GM21619 (cell line): ENCODE measurements around the gene PCIF1.
"Not testable (repeated sequence)": the region's sequence is repeated elsewhere in the genome, so short reads cannot be mapped to it uniquely, and the experiment has no call there.

Source experiments
- ATAC-seq: cut with Tn5 transposase; IDR thresholded peaks from one replicate; pipeline ENCODE4 v1.9.1; 2021; ENCODE audit not compliant: unreplicated experiment

Gene PCIF1

DNA sequence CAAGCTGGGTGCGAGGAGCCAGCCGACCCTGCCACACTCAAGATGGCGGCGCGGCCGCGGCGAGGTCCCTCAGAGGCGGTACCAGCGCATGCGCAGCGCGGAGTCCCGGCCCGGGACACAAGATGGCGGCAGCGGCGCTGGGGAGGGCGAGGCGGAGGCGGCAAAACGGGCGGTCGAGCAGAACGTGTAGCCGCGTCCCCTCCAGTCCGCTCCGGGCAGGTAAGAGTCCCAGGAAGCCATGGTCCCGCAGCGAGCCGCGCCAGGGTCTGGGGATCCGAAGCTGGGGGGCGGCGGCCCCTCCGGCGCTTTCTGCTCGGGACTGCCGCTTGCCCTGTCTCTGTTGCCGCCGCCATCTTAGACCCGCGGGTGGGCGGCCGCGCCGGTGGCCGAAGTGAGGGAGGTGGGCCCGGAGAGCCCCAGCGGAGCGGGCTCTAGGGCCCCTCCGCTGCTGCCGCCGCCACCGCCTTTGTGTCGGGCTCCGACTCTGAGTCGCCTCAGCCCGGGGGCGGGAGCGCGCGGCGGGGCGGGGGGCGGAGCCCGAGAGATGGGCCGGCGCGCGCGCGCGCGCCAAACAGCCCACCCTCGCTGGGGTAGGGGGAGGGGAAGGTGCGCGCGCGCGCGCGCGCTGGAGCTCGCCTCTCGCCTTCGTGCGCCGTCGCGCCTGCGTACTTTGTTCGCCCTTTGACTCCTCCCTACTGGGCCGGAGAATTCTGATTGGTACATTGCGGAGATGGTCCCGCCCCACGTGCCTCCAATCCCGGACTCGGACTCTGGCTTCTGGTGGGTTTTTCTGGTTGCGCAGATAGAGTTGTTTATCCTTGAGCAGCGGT lies at the start of gene PCIF1:
TSS of gene PCIF1 (plus strand) at position 98 of the 830 bp plus-strand sequence. CDS start 4,317 bp downstream, outside the sequence.
- peak; percentile 61 for ATAC-seq

DNA sequence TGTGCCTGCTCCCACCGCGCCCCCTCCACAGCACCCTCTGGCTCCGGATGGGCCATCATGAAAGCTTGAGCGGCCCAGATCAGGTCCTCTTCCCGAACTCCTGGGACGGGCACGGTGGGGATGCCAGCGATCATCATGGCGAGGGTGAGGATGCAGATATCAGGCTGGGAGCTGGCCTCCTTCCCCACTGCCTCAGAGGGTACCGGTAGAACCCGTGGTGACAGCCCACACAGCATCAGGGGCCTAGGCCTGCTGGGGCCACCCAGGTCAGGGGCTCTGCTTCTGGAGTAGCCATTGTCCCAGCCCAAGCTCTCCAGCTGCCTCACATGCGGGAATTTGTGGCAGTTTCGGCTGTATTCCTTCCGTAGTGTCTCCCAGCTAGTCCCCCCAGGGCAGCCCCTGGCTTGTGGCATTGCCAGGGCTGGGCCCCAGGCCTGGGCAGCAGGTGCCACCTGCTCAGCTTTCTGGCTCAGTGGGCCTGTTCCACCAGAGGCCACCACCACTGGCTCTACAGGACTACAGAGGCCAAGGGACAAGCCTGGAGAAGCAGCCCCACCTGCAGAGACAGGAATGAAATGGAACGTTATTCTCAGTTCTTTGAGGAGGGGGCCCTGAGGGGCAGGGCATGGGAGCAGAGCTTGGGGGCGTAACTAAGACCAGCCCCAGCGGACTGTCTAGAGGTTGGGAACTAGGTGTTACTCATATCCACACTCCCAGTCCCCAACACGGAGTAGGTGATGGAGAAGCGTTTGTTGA lies 47.7 kb upstream of the PCIF1 start:
- ATAC-seq: no peak

DNA sequence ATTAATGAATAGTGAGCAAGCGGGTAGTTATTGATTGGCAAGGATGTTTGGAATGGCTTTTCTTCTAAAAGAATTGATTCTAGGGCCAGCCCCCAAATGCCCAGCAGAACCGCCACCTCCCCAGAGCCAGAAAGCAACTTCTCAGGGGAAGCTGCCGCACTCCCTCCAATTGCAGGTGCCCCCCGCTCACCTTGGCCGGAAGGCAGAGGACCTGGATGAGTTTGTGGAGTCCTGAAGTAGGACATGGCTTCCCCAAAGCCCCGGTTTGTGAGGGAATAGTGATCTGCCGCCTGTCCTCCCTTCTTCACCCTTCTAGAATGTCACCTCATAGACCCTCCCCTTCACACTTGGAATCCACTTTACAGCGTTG lies 47.2 kb upstream of the PCIF1 start, which contains the start of gene SPATA25:
TSS of gene SPATA25 (minus strand) at position 277 of the 370 bp plus-strand sequence. CDS start at position 245, 32 bp downstream.
- no peak for ATAC-seq

DNA sequence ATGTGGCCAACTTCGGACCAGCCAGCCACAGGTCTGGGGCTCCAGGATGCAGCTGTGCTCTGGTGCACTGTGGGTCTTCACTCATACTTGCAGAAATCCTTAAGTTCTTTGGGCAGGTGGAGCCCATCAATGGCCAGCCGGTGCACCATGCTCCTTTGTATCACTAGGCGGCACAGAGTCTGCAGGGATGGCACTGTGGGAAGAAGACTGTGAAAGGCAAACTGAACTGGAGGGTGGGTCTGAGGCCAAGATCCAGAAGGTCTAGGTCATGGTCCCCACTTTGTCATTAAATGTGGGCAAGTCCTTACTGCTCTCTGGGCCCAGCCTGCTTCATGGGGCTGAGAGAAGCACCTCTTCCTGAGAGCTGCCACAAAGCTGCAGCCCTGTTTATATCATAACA lies 45.8 kb upstream of the PCIF1 start:
- no peak for ATAC-seq

DNA sequence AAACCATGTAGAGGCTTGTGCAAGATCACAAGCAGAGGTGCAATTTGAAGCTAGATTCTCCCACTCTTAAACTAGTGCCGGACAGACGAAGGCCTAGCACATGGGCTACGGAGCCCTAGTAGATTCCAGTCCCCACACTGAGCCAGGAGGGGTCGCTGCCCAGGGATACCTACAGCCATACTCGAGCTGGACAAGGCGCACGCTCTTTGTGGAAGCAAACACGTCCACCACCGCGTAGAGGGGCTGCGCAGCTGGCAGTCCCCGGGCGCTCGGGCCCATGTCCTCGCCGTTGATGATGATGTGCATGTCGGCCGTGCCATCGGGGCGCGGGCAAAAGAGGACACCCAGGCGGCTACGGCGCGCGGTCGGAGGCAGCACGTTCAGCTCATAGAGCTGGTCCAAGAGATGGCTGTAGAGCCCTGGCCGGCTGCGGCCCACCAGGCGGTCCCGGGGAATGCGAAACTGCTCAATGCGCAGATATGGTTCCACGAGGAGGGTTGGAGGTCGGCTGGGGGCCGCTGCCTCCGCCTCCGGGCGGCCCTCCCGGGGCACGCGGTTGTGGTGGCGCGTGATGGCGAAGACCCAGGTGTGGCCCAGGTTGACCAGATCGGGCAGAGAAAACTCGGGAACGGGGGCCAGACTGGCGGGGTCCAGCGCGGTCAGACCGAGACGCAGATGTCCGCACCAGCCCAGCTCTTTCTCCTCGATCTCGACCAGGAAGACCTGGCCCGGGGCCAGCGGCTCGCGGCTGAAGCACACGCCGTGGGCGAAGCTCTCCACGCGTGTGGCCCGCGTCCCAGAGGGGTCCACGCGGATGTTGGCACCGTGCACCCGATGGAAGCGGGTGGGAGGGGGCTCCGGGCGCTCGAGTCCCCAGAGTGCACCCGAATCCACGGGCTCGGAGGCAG lies 44.2 kb upstream of the PCIF1 start:
- ATAC-seq: peak; percentile 8

DNA sequence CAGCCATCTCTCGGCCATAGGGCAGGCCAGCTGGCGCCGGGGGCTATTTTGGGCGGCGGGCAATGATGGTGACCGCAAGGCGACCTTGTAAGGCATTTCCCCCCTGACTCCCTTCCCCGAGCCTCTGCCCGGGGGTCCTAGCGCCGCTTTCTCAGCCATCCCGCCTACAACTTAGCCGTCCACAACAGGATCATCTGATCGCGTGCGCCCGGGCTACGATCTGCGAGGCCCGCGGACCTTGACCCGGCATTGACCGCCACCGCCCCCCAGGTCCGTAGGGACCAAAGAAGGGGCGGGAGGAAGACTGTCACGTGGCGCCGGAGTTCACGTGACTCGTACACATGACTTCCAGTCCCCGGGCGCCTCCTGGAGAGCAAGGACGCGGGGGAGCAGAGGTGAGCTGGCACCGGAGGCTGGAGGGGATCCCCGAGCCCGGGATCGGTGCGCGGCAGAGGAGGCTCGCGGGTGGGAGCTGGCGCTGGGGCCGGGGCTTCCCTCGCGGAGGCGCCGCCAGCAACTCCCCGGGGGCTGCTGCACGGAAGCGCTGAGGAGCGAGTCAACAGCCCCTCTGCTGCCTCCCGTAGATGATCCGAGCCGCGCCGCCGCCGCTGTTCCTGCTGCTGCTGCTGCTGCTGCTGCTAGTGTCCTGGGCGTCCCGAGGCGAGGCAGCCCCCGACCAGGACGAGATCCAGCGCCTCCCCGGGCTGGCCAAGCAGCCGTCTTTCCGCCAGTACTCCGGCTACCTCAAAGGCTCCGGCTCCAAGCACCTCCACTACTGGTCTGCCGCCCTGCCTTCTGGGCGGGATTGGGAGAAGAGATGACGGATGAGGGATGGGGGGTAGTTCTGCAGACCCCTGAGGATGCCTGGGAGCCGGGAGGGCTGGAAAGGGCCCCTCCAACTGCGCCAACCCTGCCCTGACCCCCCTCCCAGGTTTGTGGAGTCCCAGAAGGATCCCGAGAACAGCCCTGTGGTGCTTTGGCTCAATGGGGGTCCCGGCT lies 43.2 kb upstream of the PCIF1 start, which contains the start of the genes CTSA and NEURL2:
TSS of gene CTSA (plus strand) at position 351 of the 999 bp plus-strand sequence. CDS start at position 585, 234 bp downstream.
TSS of gene NEURL2 (minus strand) at position 224 of the 999 bp plus-strand sequence. CDS start at position 7, 217 bp downstream.
- peak; percentile 71 for ATAC-seq

DNA sequence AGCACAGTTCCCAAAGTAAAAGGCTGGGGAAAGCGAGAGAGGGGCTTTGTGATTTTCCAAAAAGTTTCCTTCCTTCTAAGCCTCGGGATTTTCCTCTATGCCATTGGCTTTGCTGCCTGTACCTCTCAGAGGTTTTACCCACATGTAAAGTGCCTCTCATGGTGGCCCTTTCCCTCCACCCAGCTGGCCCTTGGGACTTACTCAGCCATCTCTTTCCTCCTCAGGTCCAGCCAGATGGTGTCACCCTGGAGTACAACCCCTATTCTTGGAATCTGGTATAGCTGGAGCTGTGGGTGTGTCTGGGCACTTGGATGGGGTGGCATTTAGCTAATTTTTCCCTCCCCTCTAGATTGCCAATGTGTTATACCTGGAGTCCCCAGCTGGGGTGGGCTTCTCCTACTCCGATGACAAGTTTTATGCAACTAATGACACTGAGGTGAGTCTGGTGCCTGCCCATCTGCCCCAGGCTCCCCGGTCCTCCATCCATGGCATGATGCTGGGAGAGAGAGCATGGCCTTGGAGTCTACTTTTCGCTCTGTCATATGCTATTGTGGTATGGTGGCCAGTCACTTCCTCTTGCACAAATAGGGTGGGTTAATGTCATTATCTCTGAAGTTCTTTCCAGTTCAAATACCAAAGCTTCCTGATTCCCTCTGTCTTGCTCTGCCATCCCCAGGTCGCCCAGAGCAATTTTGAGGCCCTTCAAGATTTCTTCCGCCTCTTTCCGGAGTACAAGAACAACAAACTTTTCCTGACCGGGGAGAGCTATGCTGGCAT lies 42.2 kb upstream of the PCIF1 start:
- no peak for ATAC-seq

DNA sequence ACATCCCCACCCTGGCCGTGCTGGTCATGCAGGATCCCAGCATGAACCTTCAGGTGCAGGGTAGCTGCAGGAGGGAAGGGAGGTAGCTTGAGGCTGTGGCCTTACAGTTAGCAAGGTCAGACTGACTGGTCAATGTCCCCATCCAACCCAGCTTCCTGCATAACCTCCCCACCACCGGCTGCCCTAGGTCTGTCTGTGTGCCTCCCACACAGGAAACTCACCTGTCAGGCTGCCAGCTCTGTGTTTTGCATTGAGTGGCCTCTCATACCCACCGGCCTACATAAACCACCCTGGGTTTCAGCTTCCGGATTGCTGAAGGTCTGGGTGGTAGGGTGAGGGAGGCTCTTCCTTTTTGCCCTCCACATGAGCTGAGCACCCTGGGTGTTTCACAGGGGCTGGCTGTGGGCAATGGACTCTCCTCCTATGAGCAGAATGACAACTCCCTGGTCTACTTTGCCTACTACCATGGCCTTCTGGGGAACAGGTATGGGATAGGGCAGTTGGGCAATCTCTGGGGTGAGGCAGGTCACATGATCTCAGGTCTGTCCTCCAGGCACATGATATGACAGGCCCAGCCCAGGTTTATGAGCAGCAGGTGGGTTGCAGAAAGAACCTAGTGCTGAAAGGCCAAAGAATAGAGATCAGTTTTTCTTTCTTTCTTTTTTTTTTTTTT lies 41.5 kb upstream of the PCIF1 start:
- no peak for ATAC-seq

DNA sequence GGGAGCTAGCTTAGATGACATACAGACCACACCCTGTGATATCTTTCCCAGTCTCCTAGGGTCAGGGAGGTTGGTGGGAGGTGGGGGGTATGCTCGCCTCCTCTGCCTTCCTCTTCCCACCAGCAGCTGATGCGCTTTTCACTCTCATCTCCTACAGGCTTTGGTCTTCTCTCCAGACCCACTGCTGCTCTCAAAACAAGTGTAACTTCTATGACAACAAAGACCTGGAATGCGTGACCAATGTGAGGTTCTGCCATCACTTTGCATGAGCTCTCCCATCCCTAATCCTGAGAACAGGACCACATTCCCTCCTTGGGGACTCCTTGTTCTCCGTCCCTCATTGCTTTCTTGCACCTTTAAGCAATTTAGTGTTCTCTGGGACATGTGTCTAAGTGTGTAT lies 40.7 kb upstream of the PCIF1 start:
- no peak for ATAC-seq

DNA sequence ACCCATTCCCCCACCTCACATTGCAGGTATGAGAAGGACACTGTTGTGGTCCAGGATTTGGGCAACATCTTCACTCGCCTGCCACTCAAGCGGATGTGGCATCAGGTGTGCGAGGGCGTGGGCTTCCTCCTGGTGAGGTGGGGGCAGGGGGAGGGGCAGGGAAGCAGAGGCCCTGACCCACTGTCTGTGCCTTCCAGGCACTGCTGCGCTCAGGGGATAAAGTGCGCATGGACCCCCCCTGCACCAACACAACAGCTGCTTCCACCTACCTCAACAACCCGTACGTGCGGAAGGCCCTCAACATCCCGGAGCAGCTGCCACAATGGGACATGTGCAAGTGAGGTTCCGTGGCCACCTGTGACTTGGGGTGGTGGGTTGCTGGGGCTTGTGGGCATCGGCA lies 39.7 kb upstream of the PCIF1 start:
- ATAC-seq: no peak

DNA sequence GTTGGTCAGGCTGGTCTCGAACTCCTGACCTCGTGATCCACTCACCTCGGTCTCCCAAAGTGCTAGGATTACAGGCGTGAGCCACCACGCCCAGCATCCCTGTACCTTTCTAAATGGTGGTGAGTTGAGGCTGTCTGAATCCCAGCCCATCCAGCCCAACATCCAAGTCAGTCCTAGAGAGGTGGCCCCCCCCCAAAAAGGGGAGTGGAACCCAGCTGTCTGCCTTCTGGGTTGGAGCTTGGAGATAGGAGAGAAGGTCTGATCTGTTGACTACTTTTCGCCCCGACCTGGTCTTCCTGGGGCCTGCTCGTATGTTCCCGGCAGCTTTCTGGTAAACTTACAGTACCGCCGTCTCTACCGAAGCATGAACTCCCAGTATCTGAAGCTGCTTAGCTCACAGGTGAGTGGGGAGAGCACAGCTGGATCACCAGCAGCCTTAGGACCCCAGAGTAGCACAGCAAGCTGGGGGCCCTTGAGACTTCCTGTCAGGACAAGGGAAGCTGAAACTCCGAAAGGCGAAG lies 37.8 kb upstream of the PCIF1 start:
- ATAC-seq: no peak

DNA sequence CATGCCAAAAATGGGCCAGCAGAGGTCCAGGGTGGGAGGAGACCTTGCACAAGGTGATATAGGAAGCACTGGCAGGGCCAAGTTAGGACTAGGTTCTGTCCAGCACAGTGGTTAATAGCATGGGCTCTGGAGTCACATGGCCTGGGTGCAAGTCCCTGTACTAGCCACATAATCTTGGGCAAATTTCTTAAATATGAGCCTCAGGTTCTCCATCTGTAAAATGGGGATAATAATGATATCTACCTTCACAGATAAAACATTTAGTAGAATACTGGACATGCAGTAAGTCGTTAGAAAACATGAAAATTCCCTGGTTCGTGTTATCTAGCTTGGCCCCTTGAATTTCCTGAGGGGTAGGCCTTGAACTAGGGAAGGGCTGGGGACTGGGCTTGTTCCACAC lies 37.2 kb upstream of the PCIF1 start:
- no peak for ATAC-seq

DNA sequence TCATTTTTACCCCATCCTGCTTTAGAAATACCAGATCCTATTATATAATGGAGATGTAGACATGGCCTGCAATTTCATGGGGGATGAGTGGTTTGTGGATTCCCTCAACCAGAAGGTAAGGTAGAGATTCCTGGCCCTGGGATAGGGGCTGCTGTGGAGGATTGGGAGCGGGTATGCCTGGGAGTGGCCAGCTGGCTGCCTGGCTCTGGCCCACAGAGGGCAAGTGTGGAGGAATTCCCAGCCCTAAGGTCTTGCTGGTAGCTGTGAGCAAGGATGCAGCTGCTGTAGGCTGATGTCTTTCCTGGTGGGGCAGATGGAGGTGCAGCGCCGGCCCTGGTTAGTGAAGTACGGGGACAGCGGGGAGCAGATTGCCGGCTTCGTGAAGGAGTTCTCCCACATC lies 36.8 kb upstream of the PCIF1 start:
- no peak for ATAC-seq

DNA sequence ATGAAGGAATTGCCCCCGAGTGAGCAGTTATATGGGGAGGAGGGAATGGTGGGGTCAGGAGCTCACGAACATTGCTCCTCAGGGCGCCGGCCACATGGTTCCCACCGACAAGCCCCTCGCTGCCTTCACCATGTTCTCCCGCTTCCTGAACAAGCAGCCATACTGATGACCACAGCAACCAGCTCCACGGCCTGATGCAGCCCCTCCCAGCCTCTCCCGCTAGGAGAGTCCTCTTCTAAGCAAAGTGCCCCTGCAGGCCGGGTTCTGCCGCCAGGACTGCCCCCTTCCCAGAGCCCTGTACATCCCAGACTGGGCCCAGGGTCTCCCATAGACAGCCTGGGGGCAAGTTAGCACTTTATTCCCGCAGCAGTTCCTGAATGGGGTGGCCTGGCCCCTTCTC lies 36.2 kb upstream of the PCIF1 start:
- ATAC-seq: no peak

DNA sequence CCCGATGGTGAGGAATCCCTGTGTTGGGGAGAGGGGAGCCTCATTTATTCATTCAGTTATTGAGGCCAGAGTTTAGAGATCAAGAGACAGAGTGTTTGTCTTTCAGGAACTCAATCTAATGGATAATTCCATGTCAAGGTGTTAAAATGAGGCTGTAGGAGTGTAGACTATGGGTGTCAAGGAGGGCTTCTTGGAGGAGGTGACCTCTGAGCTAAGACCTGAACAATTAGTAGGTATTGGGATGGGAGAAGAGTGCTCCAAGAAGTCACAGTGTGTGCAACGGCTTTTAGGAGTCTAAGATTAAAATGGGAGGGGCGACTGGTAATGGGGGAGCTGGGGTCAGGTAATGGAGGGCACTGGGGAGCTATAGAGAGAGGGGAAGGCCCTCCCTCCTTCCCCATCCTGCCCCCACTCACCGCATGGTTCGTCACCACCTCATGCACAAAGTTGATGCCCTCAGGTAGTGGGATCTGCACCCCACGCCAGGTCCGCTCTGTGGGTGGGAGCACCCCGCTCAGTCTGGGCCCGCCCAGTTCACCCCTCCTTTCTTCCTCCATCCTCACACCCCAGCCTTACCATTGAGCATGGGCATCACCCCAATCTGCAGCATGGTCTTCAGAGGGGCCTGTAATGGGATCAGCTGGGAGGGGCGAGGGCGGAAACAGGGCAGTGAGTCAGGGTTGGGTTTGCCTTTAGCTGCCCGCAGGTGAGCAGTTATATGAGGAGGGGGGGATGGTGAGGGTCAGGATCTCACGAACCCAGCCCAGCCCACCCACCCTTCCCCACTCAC lies 35.2 kb upstream of the PCIF1 start:
- no peak for ATAC-seq

DNA sequence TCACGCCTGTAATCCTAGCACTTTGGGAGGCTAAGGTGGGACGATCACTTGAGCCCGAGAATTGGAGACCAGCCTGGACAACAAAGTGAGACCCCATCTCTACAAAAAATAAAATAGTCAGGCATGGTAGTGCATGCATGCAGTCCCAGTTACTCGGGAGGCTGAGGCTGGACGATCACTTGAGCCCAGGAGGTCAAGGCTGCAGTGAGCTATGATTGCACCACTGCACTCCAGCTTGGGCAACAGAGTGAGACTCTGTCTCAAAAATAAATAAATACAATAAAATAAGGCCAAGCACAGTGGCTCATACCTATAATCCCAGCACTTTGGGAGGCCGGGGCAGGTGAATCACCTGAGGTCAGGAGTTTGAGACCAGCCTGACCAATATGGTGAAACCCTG lies 33.2 kb upstream of the PCIF1 start:
- not testable (repeated sequence) for ATAC-seq

DNA sequence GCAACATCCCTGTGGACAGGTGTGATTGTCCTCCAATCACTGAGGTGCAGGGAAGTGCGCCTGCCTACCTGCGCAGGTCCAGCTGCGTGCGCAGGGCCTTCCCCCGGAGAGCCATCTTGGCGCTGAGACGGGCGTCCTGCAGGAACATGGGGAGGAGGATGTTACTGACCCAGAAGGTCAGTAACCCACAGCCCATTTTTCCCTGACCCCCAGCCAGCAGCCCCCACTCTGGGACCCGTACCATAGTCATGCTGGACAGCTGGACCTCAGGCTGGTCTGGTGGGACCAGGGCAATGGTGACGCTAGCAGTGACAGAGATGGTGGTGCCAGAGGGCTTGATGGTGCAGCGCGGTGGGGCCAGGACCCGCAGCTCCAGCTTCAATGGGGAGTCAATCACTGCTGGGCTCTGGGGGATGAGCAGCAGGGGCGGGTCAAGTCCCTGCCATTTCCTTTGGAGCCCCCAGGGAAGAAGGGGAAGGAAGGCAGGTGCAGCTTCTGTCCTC lies 32.2 kb upstream of the PCIF1 start:
- no peak for ATAC-seq
